GM18873 (cell line): ENCODE measurements around the gene RELB.

Experiments
- ATAC-seq: cut with Tn5 transposase; IDR thresholded peaks from one replicate; pipeline ENCODE4 v1.9.1; 2021; ENCODE audit warnings: mild to moderate bottlenecking, moderate library complexity, moderate number of reproducible peaks; ENCODE audit not compliant: unreplicated experiment, low FRiP score

The RELB gene

DNA sequence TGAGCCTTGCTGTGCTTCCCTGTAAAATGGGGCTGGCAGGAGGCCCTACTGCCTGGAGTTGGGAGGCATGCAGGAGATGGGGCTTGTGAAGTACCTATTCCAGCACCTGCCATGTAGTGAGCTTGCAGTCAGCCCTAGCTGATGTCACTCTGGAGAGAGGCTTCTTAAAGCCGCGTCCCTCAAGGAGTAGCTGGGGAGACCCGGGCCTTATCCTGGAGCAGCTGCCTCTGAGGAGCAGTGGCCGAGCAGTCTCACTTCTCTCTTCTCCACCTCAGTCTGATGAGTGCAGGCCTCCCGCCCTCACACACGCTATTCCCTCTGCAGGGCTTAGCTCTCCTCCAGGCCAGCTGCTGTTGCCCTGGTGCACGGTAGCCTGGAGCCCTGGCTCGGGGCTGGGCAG, 55.6 kb downstream of the RELB start:
- no peak for ATAC-seq

- no peak for ATAC-seq
Measured at GRCh38 chr19:45057444-45057843, 56.2 kb downstream of the RELB start.

- no peak for ATAC-seq
Measured at GRCh38 chr19:45058622-45059159, 57.4 kb downstream of the RELB start.

DNA sequence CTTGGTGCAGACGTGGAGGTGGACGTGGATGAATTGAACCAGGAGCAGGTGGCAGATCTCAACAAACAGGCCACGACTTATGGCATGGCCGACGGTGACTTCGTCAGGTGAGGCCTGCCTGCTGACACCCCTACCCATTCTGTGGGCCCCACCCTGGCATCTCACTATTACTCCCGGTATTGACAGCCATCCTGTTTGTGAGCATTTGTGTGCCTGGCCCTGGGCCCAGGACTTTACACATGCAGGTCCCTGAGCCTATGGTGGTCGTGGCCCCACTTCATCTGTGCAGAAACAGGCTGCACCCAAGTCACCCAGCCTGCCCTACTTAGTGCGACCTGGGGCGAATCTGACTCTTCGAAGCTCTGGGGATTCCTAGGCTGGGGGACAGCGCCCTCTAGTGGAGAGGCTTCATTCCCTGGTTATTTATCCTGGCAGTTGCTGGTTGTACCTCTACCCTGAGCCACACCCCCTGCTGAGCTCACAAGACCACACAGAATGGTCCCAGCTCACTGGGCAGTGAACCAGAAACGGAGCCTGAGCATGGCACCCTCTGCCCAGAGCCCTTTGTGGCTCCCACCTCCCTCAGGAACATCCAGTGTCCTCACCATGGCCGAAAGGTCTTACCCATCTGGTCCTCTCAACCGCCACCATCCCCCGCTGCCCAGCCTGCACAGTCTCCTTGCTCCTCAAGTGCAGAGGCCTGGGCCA, 58.1 kb downstream of the RELB start:
- ATAC-seq, result no peak

DNA sequence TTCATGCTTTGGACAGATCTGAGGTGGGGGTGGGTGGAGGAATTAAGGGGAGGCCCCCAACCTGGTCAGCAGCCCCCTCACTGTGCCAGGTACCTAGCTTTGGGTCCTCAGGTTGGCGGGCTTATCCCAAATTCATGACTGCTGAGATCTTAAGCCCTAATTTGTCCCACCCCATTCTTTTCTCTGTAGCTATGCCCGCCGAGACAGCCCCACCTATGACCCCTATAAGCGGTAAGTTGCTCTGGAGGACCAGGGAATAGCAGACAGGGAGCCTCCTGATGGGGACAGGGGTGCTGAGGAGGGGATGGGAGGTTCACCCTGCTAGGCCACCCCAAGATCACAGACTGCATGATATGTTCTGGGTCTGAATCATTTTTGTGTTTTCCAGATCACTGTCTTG, 60.7 kb downstream of the RELB start:
- no peak for ATAC-seq

- ATAC-seq, result no peak
Measured at GRCh38 chr19:45063851-45064801, 62.9 kb downstream of the RELB start.

DNA sequence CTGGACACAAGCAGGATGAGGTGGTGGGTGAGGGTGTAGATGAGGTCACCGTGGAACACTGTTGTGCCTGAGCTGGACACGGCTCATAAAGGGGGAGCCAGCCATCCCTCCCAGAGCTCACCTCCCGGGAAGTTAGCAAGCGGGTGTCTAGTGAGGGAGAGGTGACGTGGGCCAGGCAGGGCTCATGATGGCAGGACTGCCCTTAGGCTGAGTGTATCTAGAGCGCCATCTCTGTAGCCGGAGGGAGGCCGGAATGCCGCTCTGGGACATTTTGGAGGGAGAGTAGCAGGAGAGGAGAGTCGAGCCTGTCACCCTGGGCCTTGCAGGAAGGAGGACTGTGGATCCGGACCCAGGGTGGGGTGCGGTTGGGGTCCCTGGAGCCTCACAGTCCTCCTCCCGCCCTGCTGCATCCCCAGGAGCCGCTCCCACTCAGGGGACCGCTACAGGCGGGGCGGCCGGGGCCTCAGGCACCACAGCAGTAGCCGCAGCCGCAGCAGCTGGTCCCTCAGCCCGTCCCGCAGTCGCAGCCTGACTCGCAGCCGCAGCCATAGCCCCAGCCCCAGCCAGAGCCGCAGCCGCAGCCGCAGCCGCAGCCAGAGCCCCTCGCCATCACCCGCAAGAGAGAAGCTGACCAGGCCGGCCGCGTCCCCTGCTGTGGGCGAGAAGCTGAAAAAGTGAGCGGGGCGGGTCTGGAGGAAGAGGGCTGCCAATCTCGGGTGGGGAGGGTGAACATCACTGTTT, 65.8 kb downstream of the RELB start:
- no peak for ATAC-seq

- no peak for ATAC-seq
Measured at GRCh38 chr19:45068041-45068440, 66.8 kb downstream of the RELB start.

DNA sequence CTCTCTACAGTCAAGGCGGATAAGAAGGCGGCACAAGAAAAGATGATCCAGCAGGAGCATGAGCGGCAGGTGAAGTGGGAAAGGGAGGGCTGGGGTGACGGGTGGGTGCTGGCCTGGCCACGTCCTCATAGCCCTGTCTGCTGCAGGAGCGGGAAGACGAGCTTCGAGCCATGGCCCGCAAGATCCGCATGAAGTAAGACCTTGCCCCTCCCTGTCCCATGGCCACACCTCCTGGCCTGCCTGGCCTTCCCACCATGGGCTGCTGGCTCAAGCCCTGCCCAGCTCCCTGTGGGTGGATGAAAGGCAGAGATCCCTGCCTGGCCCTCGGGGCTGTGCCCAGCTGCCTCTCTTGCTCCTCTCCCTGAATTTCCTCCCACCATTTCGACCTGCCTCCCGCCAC, 67.8 kb downstream of the RELB start:
- no peak for ATAC-seq

- ATAC-seq, result no peak
Measured at GRCh38 chr19:45070214-45070613, 69.0 kb downstream of the RELB start.

GRCh38 chr19:45070861-45071544, 69.7 kb downstream of the RELB start:
- ATAC-seq, result no peak

DNA sequence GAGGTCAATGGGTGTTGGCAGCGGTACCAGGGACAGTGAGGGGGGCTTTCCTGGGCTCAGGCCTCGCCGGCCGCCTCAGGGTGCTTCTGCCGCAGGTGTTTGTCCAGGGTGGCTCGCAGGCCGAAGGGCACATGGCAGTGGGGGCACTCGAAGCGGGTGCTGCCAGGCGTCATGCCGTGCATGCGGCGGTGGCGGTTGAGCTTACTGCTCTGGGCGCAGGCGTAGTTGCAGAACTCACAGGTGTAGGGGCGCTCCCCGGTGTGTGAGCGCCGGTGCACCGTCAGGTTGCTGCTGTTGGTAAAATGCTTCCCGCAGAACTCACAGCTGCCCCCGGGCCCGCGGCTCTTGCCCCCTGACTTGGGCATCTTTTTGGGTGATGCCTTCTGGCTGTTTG, 70.3 kb downstream of the RELB start:
- no peak for ATAC-seq

GRCh38 chr19:45071969-45072790, 70.9 kb downstream of the RELB start:
- no peak for ATAC-seq

DNA sequence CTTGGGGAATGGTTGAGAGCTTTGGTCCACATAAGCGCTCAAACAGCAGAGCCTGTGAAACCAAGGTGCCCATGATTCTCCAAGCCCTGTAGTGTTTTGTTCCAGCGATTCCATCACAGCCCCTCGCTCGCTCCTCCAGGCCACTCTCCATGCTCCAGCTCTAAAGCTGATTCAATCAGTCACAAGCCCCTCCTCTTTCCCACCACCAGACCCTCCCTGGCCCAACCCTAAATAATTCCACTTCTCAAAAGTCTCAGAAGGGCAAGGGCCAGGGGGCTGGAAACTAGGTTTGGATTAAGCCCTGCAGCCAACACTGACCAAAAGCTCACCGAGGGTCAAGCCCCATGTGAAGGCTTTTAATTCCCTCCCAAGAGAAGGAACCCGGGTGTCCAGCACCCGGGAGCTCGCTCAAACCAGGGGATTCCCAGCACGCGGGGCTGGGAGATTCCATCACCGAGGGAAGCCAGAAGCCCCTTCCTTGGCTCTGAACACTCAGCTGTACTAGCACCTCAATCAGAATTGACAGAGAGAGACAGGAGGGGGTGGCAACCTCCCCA, 73.6 kb downstream of the RELB start:
- ATAC-seq, result no peak

- ATAC-seq, result peak; percentile 43
Measured at GRCh38 chr19:45075301-45076028, 74.2 kb downstream of the RELB start.

- peak; percentile 28 for ATAC-seq
Measured at GRCh38 chr19:45076029-45076850, 75.0 kb downstream of the RELB start, which contains the start of gene ZNF296. Gene ZNF296, minus strand, starts transcription at chr19:45076478. Its CDS starts 105 bp downstream, at chr19:45076373.
